ENCODE data around the gene EDN1.

DNA sequence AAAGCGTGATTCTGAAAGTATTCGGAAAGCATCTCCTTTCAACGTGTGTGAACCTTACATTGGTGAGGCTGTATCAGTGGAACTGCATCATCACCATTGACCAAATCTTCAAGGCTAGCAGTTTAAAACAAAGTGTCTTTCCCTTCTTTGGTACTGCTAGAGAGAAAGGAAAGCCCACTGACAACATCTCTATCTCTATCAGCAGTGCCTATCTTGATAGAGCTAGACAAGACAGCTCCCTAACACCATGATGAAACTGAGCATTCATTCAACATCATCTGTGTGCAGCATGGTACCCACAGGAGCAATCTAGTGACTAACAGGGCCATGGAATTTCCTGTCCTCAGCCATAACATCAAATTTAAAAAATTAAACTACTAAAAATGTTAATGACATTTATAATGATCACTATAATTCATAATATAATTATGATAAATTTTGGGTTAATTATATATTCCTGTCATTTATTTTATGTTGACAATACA lies 31.5 kb upstream of the EDN1 start:
- TF ChIP-seq, protein P1, sequence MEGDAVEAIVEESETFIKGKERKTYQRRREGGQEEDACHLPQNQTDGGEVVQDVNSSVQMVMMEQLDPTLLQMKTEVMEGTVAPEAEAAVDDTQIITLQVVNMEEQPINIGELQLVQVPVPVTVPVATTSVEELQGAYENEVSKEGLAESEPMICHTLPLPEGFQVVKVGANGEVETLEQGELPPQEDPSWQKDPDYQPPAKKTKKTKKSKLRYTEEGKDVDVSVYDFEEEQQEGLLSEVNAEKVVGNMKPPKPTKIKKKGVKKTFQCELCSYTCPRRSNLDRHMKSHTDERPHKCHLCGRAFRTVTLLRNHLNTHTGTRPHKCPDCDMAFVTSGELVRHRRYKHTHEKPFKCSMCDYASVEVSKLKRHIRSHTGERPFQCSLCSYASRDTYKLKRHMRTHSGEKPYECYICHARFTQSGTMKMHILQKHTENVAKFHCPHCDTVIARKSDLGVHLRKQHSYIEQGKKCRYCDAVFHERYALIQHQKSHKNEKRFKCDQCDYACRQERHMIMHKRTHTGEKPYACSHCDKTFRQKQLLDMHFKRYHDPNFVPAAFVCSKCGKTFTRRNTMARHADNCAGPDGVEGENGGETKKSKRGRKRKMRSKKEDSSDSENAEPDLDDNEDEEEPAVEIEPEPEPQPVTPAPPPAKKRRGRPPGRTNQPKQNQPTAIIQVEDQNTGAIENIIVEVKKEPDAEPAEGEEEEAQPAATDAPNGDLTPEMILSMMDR (IDR thresholded peaks at IDR 0.05), result no peak
- TF ChIP-seq POLR2A (IDR thresholded peaks at IDR 0.05) (no peak), POLR2AphosphoS5 (IDR thresholded peaks at IDR 0.05) (no peak)
